Inflammatory macrophage treated with lipopolysaccharide for 4 hours (primary cell): ENCODE data around the gene RAPGEF4.

ENCODE experiments used
- DNase-seq: peaks from one replicate; pipeline ENCODE4 v3.0.0-alpha.2; 2020

RAPGEF4 gene

DNA sequence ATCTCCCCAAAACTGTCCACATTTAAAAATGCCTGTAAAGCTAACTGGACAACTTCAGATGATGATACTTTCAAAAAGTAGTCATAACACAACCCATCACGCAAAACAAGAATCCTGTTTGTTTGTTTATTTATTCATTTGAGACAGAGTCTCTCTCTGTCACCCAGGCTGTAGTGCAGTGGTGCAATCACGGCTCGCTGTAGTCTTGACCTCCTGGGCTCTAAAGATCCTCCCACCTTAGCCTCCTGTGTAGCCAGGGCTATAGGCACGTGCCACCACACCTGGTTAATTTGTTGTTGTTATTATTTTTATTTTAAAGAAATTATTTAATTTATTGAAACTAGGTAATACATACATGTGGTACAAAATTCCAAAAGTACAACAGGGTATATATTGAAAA is 94.8 kb downstream of the RAPGEF4 start:
- no peak for DNase-seq

DNA sequence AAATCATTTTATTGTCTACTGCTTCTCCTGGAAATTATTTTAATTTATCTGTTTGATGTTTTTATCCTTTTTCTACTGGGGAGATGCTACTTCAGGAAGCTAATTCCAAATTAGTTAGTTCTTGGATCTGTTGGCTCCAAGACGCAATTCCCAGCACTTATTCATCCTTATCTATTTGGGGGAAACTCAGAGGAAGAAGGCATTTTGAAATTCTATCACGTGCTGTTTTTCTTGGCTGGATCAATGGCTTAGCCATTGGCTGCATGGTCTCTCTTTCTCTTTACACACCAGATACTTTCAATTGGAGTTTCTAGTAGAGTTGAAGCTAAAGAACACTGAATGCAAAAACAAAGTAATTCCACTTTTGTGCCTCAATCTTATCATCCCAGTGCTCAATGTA is 98.3 kb downstream of the RAPGEF4 start:
- no peak for DNase-seq

DNA sequence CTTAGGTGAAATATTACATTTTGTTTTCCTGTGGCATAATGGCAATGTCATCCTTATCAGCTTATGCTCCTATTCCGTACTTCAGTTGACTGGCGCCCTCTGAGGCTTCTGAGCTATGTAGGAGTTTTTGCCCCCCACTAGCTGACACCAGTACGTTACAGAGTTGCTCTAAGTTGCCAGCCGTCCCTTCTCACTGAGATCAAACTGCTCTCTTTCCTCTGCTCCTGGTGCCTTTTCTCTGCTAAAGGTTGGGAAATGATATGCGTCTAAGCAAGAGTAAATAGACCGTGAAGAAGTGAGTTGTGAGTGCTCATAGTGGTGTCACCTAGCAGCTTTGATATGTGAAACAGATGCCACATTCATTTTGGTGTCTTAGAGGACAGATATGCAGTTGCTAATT is 99.2 kb downstream of the RAPGEF4 start:
- no peak for DNase-seq

DNA sequence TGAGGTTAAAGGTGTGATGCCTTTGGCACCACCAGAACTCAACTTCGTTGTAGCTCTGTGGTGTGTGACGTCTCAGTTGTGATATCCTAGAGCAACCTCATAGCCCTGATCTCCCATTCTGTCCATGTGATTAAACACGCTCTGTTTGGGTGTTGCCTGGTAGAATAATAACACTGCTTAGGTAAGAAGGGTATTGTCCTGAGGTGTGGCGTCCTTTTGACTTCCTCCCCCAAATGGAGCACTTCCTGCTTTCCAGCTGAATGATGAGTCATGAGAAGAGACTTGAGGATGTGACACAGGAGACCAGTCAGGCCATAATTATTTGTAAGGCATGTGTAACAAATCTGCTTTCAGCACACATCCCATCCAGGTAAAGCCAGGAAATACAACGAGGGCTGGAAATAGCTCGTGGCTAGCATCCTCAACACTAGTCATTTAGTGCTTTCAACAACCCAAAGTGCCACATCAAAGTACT is 100.7 kb downstream of the RAPGEF4 start:
- DNase-seq = peak; percentile 24

DNA sequence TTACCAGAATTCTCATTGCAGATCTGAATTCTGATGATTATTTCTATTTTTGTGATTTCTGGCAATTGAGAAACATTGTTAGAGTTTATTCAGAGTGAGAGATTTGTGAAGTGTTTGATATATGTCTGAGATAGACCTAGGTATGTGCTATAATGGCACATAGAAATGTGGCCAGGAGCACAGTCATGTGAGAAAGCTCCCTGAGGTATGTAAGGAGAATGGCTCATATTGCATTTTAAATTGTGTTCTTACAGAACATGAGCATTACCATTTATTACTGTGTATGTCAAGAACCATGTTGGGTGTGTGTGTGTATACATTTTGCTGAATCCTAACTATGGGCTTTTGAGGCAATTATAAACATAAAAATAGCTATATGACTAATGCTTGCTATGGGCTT is 101.2 kb downstream of the RAPGEF4 start:
- no peak for DNase-seq

DNA sequence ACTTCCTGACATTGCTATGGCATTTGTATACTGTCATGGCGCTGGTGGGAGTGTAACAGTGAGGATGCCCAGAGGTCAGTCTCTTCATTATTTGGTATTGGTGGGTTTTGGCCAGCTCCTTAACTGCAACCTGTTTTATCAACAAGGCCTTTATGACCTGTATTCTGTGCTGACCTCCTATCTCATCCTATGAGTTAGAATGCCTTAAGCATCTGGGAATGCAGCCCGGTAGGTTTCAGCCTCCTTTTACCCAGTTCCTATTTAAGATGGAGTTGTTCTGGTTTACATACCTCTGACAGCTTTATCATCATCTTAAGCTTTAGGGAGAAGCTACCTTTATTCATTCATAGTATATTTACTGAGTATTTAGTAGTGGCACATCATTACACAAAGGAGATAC is 103.8 kb downstream of the RAPGEF4 start:
- no peak for DNase-seq

DNA sequence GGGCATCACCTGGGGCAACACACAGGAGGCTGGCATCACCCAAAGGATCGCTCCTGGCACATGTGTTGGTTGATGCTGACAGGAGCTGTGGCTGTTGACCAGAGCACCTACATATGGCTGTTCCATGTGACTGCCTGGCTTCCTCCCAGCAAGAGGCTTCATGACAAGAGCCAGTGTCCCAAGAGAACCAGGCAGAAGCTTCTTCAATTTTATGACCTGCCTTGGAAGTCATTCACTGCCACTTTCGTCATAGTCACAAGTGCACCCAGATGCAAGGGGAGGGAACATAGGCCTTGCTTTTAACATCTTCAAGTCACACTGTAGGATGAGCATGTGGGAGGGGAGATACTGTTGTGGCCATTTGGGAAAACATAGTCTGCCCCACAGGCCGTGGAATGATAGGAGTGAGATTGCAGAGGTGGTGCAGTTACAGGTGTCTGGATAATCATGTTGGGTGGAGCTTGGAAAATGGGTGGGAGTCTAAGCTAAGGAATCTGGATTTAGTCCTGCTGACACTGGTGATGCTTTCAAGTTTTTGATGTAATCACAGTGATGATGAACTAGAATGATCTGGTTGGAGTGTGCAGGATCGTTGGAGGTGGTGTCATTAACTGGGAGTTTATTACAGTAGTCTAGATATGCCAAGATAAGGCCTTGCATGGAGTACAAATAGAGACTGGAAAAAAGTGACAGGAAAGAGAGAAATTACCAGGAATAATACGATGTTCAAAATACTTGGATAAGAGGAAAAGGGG is 107.0 kb downstream of the RAPGEF4 start:
- DNase-seq = peak; percentile 9

DNA sequence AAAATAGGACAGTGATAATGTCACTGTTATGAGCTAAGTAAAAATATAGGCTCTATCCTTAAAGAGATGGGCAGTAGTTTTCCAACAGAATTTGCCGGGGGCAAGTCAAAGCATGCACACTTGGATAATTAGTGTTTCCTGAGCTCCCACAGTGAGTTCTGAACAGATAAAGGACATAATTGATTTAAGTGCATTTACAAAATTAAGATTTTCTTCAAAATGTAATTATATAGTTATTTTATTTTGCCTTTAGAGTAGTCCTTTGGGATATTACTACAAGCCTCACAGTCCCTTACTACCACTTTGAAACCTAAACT is 107.6 kb downstream of the RAPGEF4 start:
- DNase-seq = no peak

DNA sequence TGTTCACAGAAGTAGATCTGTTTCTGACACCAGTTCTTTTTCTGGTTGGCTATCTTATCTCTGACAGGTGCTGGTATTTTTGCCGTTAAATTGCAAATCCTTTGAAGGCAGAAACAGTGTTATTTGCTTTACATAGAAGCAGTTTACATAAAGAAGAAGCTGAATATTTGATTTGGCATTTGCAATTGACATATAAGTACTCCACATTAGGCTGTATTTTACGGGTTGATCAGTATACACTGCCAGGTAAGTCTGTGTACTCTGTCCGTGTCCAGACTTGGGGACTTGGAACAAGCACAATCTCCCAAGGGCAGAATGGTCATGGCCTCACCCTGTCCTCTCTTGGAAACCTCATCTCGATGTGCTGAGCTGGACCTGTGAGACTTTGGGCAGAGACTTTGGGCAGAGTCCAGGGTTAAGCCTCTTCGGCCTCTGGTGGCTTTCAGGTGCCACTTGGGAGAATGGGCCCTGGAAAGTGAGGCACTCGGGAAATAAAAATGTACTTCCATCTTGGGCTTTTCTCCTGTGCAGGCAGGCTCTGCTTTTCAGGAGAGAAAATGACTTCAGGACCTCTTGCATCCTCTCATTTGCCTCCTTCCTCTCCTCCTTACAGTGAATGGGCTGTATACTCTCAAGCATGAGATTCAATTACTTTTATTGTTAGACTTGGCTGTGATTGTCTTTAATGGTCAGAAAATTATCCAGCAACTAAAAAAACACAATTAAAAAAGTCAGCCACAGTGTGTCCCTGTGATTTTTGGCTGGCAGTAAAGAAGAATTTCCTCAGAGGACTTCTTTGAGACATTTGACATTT is 108.5 kb downstream of the RAPGEF4 start:
- DNase-seq = no peak

DNA sequence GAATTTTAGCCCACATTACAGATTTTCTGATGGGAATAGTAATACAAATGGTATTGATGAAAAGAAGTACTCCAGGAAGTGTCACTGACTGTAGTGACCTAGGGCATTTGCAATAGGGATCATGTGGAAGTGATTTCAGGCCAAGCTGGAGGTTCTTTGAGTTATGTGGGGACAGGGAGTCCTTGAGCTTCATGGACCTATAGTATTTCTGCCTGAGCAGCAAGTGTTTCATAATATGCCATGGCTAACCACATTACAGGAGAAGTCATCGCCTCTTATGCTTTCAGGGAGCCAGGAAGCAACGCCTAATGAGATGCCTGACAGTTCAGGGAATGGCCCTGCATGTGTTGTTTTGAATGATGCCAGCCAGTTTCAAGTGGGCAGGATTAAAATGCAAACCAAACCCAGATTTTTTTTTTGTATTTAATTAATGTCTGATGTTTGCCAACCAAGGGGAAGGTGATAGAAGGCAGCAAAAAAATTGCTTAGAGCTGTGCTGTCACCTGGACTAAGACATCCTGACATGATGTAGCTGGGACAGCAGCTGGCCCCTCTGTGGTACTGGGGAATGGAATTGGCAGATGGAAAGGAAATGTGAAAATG is 109.5 kb downstream of the RAPGEF4 start:
- DNase-seq = peak; percentile 1

DNA sequence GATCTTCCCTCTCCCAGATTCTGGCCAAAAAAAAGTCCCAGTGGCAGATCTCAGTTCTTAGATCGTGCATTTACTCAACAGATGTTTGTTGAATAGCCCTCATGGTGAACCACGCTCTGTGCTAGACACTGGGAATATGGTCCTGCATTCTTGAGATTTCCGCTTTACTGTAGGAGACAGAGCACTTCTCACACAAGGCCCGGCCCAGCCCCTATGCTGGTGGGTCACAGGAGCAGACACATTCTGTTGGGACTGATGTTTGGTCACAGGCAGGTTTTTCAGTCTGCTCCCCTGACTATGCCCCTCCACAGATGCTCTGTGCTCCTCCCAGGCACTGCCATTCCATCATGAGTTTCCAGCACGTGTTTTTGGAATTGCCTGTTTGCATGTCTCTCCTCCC is 110.9 kb downstream of the RAPGEF4 start:
- no peak for DNase-seq

DNA sequence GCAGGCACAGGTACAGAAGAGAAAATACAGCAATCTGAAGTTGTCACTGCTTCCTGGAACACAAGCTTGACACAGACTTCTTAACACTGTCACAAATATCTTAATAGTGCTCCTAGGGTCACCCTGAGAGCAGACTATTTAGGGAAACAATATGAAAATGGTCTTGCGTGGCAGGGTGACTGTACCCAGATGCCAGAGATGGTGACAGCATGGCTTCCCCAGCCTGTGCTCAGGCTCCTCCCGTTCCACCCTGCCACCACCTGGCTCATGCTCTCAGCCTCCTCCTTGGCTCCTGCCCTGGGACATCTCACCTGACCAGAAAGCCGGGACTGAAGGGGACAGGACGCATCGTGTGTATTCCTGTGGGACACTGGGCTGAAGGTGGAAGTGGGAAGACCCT is 111.5 kb downstream of the RAPGEF4 start:
- DNase-seq = no peak

DNA sequence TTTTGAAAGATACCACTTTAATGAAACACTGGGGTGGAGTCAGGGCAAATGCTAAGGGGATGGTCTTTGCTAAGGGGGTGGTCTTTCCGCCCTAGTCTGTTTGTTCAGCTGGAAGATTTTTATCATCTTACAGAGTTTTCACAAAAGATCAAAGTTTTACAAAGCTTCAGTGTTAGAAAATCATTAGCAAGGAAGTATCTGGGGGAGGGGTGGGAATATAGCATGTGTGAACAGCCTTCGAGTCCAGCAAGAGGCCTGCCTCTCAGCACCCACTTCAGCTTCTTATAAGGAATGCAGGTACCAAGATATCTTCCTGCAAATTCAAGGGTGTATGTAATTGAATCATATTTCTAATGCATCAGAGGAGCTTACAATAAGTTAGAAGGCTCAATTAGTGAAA is 112.9 kb downstream of the RAPGEF4 start:
- DNase-seq = no peak

DNA sequence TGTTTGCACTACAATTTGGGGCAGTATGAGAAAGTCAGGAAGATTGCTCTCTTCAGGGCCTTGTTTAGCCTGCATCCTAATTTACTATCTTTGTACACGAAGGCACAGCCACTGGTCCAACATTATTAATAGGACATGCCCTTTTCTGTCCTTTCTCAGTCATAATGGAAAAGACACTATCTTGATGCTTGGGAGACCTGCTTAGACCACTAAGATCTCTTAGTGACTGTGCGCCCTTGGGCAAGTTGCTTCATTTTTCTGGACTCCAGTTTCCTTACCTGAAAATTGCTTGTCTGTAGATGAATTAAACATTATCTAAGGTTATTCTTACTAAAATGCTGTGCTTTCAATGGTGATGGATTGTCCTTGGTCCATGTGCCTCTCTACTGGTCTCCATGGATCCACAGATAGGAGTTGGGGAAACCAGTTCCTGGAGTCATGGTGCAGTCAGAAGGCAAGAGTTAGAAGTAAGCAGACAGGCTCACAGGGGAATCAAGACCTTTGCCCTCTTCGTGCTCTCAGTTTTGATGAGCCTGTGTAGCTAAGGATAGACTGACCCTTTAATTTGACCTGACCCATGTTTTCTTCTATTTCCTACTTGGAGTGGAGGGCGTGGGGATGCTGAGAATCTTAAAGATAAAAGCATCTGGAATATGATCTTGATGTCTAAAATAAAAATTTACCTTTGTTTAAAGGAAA is 114.0 kb downstream of the RAPGEF4 start:
- no peak for DNase-seq

DNA sequence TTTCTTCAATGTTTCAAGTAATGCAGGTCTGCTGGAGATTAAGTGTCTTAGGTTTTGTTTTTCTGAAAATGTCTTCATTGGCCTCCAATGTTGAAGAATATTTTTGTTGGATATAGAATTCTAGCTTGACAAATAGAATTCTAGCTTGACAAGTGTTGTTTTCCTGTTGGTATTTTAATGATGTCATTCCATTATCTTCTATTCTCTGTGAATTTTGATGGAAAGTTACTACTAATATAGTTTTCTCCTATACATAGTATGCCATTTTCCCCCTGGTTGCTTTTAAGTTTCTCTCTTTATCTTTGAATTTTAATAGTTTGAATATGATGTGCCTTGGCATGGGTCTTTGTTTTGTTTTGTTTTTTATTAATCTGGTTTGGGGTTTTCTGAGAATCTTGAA is 119.9 kb downstream of the RAPGEF4 start:
- DNase-seq = no peak

DNA sequence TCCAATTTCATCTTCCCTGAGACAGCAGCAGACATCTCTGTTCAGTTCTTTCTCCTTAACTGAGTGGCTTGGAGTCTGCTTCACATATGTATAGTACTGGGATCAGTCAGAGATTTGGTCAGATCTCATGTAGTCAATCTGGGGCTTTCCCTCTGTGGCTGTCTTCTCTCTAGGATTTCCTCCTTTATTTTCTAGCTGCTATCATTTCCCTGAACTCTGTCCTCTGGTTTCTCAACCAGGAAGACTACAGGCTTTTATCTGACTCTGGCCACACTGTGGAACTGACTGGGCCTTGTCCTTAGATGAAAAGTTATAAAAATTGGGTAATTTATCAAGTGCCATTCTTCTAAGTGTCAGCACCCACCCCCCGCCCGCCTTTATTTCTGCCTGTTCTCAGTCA is 121.0 kb downstream of the RAPGEF4 start:
- peak; percentile 7 for DNase-seq

DNA sequence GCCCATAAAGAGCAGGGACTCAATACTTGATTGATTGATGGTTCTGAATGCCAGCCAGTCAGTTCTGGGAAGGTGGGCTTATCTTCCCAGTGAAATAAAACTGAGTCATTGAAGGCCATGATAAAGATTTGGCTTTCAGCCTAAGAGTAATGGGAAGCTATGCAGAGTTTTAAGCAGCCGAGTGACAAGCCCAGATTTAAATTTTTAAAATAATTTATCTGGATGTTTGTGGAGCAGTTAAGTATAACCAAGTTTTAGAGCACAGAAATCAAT is 122.8 kb downstream of the RAPGEF4 start:
- no peak for DNase-seq

DNA sequence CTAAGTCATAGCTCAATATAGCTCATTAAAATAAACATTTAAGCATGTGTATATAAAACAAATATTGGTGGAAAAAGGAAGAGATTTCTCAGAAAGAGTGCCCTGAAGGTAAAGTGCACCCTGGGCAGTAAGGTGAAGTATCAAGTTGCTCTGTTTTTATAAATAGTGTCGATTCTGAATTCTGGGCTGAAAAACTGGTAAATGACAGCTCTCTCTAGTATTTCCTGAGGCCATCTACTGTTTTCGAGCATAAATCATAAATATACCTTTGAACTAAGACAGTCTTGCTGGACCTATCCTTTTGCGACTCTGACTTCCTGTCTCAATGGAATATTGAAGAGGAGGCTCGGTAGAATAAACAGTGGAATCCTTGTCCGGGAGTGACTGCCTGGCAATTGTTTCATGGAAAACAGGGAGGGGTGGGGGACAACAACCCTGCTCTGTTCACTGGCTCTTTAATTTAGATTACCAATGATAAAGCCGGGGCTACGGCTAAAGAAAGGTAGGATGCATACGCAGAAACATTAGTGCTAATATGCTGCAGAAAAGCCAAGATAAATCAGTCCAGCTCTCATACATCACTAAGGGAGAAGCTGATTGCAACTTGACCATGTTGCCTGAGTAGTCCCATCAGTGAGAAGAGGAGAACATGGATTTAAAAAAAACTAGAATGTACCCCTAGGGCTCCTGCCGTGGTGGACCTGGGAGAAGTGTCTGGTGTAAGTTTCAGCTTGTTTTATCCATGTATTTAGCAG is 124.1 kb downstream of the RAPGEF4 start:
- DNase-seq = no peak

DNA sequence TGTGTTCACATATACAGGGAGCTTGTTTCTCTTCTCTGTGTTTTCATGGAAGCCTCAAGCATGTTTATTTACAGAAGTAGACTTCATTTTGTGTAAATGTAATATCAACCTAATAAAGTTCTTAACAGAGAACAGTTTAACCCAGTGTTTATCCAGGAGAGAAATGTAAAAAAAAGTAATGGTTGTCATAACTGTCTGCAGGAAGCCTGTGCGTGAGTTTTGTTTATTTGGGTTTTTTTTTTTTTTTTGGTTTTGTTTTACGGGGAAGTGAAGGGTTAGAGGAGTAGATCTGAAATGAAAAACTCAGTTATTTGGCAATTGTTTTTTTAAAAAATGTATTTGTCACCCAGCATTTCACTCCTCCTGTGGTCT is 124.7 kb downstream of the RAPGEF4 start:
- no peak for DNase-seq

DNA sequence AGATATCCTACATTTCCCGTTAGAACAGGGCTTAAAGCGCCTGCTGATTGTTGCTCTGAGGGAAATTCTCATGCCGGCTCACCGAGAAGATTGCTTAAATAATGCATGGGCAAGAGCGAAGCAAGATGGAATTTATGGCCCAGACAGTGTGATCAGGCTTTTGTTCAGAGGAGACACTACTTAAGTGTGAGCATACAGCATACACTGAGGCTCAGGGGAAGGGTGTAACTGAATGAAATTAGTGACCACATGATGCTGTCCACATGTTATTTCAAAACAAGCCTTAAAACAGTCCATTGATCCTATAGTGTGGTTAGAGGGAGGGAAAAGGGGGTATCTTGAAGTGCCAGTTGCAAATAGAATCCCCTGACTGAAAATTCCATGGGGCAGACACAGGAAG is 125.5 kb downstream of the RAPGEF4 start:
- no peak for DNase-seq

DNA sequence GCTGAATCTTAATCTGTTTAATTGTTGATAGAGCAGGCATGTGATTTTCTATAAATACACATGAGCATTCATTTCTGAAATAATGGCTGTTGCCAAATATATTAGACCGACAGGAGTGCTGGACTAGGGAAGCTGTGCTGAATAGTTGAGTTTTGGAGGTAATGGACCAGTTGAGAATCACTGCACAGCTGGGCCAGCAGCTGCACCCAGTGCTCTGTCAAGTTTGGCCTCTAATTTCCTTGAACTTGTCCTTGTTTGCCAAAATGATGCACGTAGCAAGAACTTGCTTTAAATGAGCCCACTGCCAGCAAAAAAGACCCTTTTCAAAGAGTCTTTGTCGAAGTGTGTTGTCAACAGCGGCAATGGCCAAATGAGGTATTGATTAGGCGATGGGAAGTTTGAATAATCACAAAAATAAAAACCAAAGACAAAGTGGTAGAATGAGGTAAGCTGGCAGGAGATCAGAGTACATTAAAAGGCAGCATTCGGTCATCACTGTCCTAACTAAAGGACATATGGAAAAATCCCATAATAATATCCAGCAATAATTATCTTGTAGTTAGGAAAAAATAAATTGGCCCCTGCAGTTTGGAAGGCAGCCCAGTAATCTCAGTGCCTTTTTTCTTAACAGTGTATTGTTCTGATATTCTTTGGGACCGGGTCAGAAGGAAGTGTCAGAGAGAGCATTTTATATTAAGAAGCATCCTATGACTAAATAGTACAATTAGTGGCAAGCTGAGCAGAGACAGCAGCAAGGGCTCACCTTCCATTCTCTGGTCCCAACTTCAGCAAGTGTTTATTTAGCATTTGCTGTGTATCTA is 126.2 kb downstream of the RAPGEF4 start:
- no peak for DNase-seq

DNA sequence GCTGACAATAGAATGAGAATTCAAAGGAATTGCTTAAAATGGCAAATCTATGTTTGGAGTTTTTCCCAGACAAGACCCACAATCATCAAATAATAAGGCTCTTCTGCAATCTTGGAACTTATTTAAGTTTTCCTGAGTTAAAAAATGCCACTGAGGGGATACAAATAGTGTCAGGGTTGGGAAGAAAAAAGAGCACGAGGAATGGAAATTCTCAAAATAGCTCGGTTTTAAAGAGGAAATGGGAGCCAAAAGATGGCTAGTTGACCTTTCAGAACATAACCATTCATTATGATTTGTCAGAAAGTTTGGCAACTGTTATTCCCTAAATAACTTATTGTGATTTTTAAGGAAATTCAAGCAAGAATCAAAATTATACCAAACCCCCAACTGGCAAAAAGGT is 127.7 kb downstream of the RAPGEF4 start:
- no peak for DNase-seq
